HG03442 (cell line): ENCODE measurements around the gene GPR21.
A peak's percentile ranks its signal among the peaks of the same experiment; 100 is the strongest.

Experiments
- ATAC-seq: cut with Tn5 transposase; IDR thresholded peaks from one replicate; pipeline ENCODE4 v1.9.1; 2021; ENCODE audit warnings: mild to moderate bottlenecking, moderate library complexity; ENCODE audit not compliant: unreplicated experiment

GPR21 gene, protein sequence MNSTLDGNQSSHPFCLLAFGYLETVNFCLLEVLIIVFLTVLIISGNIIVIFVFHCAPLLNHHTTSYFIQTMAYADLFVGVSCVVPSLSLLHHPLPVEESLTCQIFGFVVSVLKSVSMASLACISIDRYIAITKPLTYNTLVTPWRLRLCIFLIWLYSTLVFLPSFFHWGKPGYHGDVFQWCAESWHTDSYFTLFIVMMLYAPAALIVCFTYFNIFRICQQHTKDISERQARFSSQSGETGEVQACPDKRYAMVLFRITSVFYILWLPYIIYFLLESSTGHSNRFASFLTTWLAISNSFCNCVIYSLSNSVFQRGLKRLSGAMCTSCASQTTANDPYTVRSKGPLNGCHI

DNA sequence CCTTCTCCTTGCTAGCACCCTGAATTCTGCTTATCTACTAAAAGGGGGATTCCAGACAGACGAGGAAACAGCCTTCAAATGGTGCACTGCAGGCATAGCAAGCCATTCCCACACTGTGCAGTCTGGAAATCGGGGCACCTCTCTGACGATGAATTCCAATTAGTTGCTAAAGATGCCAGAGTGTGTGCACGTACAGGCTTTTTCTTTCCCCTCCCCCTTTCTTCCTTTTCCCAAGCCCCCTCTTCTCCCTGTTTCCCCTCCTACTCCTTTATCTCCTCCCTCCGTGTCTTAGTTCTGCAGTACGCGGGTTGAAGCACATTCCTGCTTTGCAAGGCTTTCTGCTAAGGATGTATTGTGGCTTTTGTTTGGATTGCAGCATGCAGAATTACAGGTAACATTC lies at the start of gene GPR21:
Gene GPR21 (plus strand): TSS at position 316 of the 400 bp plus-strand sequence. CDS start 900 bp downstream, outside the sequence.
- ATAC-seq = no peak

DNA sequence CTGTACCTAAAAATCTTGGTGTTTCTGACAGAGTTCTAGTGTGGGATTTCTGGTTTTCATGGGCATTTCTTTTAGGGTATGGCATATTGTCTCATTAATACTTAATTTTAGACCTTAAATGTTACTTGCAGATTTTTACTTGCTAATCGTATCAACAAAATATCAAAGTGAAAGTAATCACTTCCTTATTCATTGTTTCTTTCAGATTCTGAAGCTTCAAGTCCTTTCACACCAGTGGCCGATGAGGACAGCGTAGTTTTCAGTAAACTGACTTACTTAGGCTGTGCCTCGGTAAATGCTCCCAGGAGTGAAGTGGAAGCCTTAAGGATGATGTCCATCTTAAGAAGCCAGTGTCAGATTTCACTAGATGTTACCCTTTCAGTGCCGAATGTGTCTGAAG lies 47.5 kb upstream of the GPR21 start:
- no peak for ATAC-seq

DNA sequence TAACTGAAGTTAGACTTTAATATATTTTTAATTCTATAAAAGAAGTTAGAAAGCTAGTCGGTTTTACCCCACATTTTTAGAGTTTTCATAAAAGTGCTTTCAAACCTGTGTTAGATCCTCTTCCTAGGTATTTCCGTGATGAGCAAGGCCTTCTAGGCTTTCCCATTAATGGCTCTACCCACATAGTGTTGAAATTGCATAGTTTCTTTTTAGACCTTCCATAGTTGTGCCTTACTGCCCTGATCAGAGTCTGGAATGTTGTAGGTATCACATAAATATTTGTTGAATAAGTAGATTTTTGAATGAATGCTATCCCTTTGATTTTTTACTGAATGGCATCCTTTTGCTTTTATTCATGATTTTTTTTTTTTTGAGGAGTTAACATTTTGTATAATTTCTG lies 45.3 kb upstream of the GPR21 start:
- no peak for ATAC-seq

DNA sequence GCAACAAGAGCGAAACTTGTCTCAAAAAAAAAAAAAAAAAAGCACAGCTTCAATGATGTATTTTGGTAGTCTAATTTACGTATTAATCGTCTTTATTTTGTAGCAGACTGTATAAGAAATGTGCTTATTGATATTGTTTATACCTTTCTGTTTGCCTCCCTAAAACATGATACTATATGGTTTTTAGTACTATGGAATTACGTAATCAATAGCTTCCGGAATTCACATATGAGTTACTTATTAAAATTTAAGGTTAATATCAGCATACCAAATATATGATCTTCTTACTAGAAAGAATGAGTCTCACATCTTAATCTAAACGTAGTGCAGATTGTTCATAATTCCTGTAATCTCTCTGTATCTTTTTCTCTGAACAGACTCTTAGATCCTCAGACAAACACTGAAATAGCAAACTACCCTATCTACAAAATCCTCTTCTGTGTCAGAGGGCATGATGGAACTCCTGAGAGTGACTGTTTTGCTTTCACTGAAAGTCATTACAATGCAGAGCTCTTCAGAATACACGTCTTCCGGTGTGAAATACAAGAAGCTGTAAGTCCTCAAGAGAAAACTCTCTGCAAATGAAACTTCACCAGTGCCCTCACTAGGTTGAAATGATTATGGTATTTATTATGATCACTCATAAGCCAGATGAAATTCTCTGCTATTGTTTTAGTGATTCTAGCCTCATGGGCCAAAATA lies 44.4 kb upstream of the GPR21 start:
- ATAC-seq = peak; percentile 82

DNA sequence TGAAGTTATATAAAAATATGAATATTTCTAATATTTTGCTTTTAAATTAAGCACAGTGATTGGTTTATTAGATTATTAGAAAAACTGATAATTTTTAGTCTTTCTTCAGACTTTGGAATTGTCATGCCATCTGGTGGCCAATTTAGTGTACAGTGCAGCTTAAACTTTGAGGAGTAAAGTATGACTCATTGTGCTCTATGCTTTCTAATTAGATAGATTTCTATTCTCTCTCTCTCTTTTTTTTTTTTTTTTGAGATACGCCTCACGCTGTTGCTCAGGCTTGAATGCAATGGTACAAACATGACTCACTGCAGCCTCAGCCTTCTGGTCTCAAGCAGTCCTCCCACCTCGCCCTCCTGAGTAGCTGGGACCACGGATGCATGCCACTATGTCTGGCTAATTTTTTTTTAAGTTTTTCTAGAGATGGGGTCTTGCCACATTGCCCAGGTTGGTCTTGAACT lies 42.1 kb upstream of the GPR21 start:
- ATAC-seq = peak; percentile 47

DNA sequence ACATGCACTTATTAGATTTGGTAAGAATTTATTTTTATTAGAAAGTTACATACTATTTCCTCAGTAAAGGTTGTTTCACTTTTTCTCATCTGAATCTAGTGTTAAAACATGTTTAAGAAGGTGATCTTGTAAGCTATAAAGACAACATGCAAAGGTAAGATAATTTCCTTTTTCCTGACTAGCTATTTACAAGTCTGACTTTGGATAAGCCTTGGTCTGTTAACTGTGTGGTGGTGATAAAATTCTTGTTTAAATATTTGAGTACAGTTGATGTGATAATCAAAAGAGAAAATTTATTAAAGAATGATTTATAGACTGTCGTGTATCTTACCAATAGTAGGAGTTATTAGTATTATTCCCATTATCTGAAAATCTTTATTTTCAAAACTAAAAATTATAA lies 36.9 kb upstream of the GPR21 start:
- no peak for ATAC-seq

DNA sequence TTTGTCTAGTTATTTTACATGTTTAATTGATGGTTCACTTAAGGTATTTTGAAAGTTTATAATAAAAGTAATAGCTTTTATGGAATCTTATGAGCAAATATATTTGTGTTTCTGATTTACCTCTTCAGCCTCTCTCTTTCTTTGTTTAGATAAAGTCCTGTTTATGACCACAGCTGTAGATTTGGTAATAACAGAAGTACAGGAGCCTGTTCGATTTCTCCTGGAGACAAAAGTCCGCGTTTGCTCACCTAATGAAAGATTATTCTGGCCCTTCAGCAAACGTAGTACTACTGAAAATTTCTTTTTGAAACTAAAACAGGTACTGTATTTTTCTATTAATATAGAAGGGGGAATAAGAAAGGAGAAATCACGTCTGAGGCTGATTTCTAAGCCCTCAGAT lies 35.0 kb upstream of the GPR21 start:
- no peak for ATAC-seq

DNA sequence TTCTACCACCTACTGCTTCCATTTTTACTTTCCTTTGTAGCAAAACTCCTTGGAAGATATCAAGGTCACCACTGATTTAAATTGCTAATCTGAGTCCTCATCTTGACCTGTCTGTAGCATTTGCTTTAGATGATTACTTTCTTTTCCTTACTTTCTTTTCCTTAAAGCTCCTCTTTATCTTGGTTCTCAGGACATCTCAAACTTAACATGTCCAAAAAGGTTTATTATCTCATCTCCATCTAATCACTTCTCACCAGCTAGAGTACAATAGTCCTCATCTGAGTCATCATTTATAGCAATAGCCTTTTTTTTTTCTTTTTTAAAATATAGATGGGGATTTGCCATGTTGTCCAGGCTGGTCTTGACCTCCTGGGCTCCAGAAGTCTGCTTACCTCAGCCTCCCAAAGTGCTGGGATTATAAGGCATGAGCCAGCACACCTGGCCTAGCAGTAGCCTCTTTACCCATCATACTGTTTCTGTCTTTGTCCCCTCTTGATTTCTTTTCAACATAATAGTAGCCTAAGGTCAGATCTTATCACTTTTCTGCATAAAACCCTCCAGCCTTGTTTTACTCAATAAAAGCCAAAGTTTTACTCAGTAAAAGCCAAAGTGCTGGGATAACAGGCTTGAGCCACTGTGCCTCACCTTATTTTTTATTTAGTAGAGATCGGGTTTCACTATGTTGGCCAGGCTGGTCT lies 32.9 kb upstream of the GPR21 start:
- ATAC-seq = no peak

DNA sequence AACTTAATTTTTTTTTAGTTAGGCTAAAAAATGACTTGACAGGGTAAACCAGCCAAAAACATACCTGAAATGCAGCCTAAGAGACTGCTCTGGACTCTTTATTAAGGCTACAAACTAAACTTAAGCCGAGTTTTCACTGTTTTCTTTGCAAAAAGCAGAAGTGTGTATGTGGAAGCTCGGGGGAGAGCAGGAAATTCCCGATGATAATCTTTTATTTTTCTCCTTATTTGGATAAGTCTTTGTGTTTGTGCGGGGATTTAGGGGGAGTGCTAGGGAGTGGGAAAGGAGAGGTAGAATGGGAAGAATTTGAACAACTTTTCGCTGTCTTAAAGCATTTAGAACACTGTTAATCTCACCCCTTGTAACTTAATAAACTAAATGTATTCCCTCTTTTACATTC lies 30.7 kb upstream of the GPR21 start:
- ATAC-seq = no peak

DNA sequence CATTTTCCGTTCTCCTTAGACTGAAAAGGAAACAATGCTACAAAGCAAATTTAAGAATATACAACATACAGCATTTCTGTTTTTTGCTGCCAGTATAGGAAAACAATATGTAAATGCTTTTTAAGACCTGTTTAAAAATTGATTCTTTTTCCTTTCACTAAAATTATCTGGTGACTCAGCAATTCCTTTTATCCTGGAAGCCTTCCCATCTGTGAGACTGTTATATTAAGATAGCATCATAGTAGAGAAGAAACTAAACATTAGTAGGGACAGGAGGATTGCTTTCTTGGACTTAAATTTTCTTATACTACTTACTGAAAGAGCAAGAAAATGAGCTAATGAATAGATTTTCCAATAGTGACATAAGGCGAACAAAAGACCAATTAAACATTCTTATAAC lies 30.0 kb upstream of the GPR21 start:
- no peak for ATAC-seq

DNA sequence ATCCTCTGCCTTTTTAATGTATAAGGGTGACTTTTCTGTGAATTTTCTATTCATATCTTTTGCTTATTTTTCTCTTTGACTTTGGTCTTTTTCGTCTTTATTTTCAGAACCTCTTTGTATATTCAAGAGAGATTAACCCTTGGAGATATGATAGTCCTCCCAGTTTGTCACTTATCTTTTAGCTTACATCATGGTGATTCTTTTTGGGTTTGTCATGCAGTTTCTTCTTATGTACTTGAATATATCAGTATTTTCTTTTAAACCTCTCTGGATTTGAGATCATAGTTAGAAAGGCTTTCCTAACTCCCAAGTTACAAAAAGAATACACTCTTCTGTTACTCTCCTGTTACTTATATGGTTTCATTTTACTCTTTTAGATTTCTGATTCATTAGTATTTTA lies 27.5 kb upstream of the GPR21 start:
- no peak for ATAC-seq

DNA sequence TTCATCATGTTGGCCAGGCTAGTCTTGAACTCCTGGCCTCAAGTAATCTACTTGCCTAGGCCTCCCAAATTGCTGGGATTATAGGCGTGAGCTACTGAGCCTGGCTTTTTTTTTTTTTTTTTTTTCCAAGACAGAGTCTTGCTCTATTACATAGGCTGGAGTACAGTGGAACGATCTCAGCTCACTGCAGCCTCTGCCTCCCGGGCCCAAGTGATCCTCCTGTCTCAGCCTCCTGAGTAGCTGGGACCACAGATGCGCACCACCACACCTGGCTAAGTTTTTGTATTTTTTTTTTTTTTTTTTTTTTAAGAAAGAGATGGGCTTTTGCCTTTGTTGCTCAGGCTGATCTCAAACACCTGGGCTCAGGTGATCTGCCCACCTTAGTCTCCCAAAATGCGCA lies 26.2 kb upstream of the GPR21 start:
- no peak for ATAC-seq

DNA sequence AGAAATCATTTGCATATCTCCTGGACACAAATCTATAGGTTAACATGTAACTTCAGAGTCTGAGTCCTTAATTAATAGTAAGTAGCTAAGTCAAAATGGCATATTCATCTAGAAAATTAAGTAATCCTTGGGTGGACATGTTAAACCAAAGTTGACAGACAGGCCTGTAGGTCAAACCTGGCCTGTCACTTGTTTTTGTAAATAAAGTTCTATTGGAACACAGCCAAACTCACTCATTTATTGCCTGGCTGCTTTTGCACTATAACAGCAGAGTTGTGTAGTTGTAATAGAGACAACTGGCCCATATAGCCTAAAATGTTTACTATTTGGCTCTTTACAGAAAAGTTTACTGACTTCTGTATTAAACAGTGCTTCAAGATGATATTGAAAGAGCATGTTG lies 24.6 kb upstream of the GPR21 start:
- no peak for ATAC-seq

DNA sequence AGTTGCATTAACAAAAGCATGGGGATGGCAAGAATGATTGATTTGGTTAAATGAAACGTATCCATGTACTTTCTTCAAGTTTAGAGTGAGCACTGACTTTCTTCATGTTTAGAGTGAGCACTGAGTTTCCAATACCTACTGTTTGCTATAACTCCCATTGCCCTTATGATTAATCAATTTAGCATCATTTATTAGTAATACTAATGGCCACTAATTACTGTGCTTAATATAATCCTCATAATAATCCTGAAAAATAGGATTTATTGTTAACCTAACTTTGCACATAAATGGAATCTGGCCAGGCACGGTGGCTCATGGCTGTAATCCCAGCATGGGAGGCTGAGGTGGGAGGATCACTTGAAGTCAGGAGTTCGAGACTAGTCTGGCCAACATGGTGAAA lies 22.1 kb upstream of the GPR21 start:
- no peak for ATAC-seq

DNA sequence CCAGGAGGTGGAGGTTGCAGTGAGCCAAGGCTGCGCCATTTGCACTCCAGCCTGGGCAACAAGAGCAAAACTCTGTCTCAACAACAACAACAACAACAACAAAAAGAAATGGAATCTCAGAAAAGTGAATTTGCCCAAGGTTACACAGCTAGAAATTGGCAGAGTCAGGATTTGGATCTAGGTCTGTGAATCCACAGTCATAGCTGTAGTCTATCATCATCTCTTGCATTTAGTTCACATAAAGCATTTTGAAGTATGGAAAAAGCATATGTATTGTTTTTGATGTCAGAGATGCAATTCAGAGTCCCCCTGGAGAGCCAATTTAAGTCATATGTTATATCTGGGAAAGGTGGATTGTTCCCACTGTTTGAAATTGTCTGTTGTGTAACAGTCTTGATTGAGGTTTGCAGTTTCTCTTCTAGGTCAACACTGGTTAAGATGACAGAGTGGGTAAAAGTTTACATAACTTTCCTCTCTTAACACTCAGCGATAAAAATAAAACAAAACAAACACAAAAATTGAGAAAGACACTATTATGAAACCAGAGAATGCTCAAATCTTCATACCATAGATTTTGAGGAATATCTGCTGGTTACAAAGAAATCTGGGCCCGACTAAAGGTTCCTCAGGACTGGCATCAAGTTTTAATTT lies 21.5 kb upstream of the GPR21 start:
- ATAC-seq = no peak

DNA sequence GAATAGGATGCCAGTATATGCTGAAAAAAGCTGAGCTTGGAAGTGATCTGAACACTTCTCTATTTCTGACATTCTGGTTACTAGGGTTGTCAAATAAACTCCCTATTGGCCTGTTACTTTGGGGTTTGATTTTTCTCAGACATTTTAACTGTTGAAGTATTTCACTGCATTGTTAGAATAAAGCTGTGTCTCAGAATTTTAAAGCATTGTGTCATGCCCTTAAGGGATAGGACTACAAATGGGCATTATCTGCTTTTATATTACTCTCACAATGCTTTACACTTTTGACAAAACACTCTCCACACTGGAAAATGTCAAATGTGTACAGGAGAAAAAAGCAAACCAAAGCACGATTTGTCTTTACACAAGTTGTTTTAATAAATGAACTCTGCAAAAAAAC lies 16.8 kb upstream of the GPR21 start:
- ATAC-seq = no peak

DNA sequence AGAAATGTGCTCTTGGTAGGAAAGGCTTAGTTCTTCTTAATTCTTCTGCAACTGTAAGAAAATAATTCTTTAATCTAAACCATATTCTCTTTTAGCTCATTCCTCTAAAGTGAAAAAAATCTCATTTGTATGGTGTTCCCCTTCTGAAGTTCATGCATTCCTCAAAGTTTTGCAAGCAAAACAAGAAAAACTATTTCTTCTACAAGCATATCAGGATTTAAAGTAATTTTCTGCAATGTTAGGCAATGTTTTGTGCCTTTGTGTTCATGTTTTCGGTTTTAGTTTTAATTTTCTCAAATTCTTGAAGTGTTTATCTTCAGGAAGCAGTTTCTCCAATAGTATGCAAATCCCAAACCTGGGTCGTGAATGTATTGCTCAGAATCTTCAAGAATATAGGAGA lies 12.7 kb upstream of the GPR21 start:
- ATAC-seq = no peak

DNA sequence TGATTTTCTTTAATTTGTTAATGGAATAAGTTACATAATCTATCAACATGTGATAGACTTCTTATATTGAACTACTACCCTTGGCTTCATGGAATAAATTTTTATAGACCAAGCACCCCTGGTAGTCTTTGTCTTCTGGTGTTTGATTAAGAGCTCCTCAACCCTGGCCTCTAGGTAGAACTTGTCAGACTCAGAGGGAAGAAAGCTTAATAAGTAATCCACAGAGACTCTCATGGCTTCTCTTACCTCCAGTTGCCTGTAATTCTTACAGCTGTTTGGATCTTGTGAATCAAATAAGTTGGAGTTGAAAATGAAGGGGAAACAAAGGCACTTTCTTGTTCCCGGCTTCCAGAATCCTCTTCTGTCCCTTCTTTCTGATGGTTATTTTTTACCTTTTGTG lies 7.0 kb upstream of the GPR21 start:
- ATAC-seq = no peak

DNA sequence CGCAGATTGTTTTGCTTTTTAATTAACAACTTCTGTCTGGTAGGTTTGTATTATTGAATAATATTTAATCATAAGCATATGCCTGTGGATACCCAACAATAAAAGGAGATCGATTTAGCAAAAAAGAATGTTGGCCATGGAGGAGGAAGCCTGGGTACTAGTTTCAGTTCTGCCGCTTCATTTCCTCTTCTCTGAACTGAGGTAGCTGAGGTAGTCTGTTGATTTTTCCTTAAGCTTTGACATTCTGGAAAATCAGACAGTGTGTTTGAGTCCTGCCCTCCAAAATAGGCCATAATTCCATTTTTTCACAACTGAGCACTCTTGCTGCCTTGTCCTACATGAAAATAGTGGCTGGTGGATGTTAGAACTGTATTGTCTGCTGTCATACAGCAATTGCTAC lies 6.0 kb upstream of the GPR21 start:
- ATAC-seq = no peak

DNA sequence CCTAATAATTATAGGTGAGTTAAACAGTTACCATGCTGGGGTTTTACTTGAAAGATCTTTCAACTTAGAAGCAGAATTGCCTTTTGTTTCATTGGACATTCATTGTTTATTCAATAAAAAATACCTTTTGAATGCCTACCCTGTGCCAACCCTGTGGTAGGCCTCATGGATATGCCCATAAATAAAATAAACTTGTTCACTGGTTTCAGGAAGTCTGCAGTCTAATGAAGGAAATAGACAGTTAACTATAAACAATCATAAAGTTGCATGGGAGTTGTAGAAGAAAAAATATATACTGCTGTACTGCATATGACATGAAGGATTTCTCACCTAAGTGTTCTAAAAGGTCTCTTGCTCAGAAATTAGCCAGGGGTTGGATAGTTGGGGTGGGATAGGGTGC lies 5.3 kb upstream of the GPR21 start:
- ATAC-seq = no peak

DNA sequence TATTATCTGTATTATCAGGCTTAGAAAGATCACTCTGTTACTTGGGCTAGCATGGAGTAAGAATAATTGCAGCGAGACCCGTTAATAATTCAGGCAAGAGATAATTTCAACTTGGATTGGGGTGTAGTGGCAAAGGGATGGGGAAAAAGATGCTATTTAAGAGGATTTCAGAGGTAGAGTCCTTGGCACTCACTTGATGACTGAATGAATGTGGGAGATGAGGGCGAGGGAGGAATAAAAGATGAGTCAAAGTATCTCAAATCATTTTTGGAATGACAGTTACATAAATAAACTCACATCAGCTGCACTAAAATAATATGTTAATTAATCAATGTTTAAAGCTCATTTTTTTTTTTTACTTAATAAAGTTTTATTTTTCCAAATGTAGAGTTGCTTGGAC lies 4.5 kb upstream of the GPR21 start:
- ATAC-seq = no peak
